Activated CD8-positive, alpha-beta T cell treated with anti-CD3 and anti-CD28 coated beads for 36 hours (primary cell): ENCODE data around the gene SLC22A12. TPM values are rescaled to one million over a fixed set of nuclear protein-coding genes. Genes with fewer than 3 reads are reported as not detected.

ENCODE experiments used
- ATAC-seq: fragments of 200-7000 bp; cut with Tn5 transposase; one replicate; pipeline ENCODE4 v1.10.0; 2021; ENCODE audit warnings: mild to moderate bottlenecking, moderate library complexity
- CTCF ChIA-PET: fragments of 350-600 bp; sonication (Branson Sonifier 250); formaldehyde crosslinking; loops from one replicate; lab custom pipeline; 2021; ENCODE audit warnings: antibody characterized with exemption; lab: Charles Lee
- POLR2A ChIA-PET: fragments of 350-600 bp; sonication (Branson Sonifier 250); formaldehyde crosslinking; loops from one replicate; lab custom pipeline; 2021; ENCODE audit warnings: antibody characterized with exemption; lab: Charles Lee
- DNase-seq: peaks from one replicate; pipeline ENCODE4 v3.0.0-alpha.2; 2020
- H3K27ac Mint-ChIP-seq: one replicate; pipeline ENCODE4 v1.8.0; 2021; ENCODE audit warnings: mild to moderate bottlenecking, mixed read lengths
- H3K27me3 Mint-ChIP-seq: one replicate; pipeline ENCODE4 v1.8.0; 2021; ENCODE audit warnings: mixed read lengths
- H3K36me3 Mint-ChIP-seq: one replicate; pipeline ENCODE4 v1.8.0; 2021; ENCODE audit warnings: low read depth, mixed read lengths
- H3K4me1 Mint-ChIP-seq: one replicate; pipeline ENCODE4 v1.8.0; 2021; ENCODE audit warnings: low read depth, mixed read lengths
- H3K4me3 Mint-ChIP-seq: one replicate; pipeline ENCODE4 v1.8.0; 2021; ENCODE audit warnings: mild to moderate bottlenecking, moderate library complexity, mixed read lengths
- H3K9me3 Mint-ChIP-seq: one replicate; pipeline ENCODE4 v1.8.0; 2021; ENCODE audit warnings: mixed read lengths
- CTCF ChIP-seq: fragments of 200-600 bp; IDR thresholded peaks from one replicate; pipeline ENCODE4 v1.8.0; 2022; ENCODE audit warnings: antibody characterized with exemption, mild to moderate bottlenecking
- intact Hi-C: fragments of 100-400 bp; cut with micrococcal nuclease; formaldehyde crosslinking; loops from one replicate; pipeline ENCODE4 v1.10.0; 2022
- total RNA-seq, 2 experiments: library from RNA; stranded (reverse); gene quantifications; one replicate each; pipeline ENCODE4 v1.2.3, GENCODE V29; 2021

SLC22A12 gene
- total RNA-seq, 2 experiments from 2014 or later: not detected

GRCh38 chr11:64598106-64598796 is 7.2 kb downstream of the SLC22A12 start:
- intact Hi-C loops: no loop called here
- no peak for TF ChIP-seq CTCF

GRCh38 chr11:64598797-64599697 is 8.0 kb downstream of the SLC22A12 start:
- no peak overlapping the region for H3K4me3 Mint-ChIP-seq
- no peaks in the 10 kb centered on the region for H3K27me3 Mint-ChIP-seq
- intact Hi-C loops: no loop called here
- POLR2A ChIA-PET: no interaction called here
- CTCF ChIA-PET: no interaction called here
- H3K9me3 Mint-ChIP-seq: no peaks in the 10 kb centered on the region
- no peak for DNase-seq
- no peak overlapping the region for H3K27ac Mint-ChIP-seq
- H3K36me3 Mint-ChIP-seq: no peaks in the 10 kb centered on the region
- H3K4me1 Mint-ChIP-seq: no peaks in the 10 kb centered on the region
- TF ChIP-seq CTCF: no peak
- ATAC-seq: no peak

More at GRCh38 chr11:64598106-64598796, 7.2 kb downstream of the SLC22A12 start:
- ChIA-PET POLR2A (no interaction called here), CTCF (no interaction called here)
- no peak overlapping the region for H3K4me3 Mint-ChIP-seq
- H3K27me3 Mint-ChIP-seq: no peaks in the 10 kb centered on the region
- ATAC-seq: no peak
- H3K36me3 Mint-ChIP-seq: no peaks in the 10 kb centered on the region
- no peaks in the 10 kb centered on the region for H3K9me3 Mint-ChIP-seq
- H3K4me1 Mint-ChIP-seq: no peaks in the 10 kb centered on the region
- no peak for DNase-seq
- H3K27ac Mint-ChIP-seq: no peak overlapping the region

- ATAC-seq (no peak), DNase-seq (no peak)
- Mint-ChIP-seq H3K36me3 (no peaks in the 10 kb centered on the region), H3K4me1 (no peaks in the 10 kb centered on the region), H3K9me3 (no peaks in the 10 kb centered on the region), H3K4me3 (no peak overlapping the region), H3K27ac (no peak overlapping the region), H3K27me3 (no peaks in the 10 kb centered on the region)
- POLR2A ChIA-PET: no interaction called here
- intact Hi-C loops: no loop called here
- CTCF ChIA-PET: no interaction called here
- TF ChIP-seq CTCF: no peak
These were observed 8.7 kb downstream of the SLC22A12 start for GRCh38 chr11:64599698-64600211.

DNA sequence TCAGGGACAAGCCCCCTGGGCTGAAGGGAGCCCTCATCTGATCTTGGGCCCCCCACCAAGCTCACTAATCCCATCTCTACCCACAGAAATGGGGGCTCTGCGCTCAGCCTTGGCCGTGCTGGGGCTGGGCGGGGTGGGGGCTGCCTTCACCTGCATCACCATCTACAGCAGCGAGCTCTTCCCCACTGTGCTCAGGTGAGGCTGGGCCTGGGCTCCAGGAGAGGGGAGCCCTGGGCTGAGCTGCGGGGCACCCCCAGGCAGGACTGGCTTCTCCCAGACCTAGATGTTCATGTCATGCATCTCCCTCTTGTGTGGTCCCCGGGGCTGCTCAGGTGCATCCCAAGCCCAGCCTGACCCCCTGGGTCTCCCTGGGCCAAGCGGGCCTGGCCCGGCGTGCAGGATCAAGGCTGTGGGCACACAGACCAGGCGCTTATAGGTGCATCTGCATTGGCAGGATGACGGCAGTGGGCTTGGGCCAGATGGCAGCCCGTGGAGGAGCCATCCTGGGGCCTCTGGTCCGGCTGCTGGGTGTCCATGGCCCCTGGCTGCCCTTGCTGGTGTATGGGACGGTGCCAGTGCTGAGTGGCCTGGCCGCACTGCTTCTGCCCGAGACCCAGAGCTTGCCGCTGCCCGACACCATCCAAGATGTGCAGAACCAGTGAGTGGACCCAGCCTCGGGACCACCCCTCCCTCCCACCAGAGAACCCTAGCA is 9.4 kb downstream of the SLC22A12 start:
- no peaks in the 10 kb centered on the region for H3K9me3 Mint-ChIP-seq
- no peak overlapping the region for H3K4me3 Mint-ChIP-seq
- no peaks in the 10 kb centered on the region for H3K36me3 Mint-ChIP-seq
- CTCF ChIA-PET: no interaction called here
- ATAC-seq (no peak), DNase-seq (no peak)
- no peak for TF ChIP-seq CTCF
- H3K27ac Mint-ChIP-seq: no peak overlapping the region
- intact Hi-C loops: no loop called here
- H3K4me1 Mint-ChIP-seq: no peaks in the 10 kb centered on the region
- H3K27me3 Mint-ChIP-seq: no peaks in the 10 kb centered on the region
- POLR2A ChIA-PET: no interaction called here
